Subcutaneous abdominal adipose tissue (tissue), 5 donors: ENCODE measurements around the gene SPX.

Experiments used
- H3K27ac ChIP-seq: one replicate; pipeline ENCODE4 v1.7.0; 2013; ENCODE audit warnings: low read depth, mild to moderate bottlenecking, inconsistent platforms, low read length, moderate library complexity
- H3K27me3 ChIP-seq, 5 donors: one replicate each; pipeline ENCODE4 v1.7.0; 2013; ENCODE audit warnings: low read length in 5 of 5, inconsistent platforms in 1 of 5; ENCODE audit not compliant: control insufficient read depth in 5 of 5, insufficient read depth in 4 of 5
- H3K36me3 ChIP-seq, 5 donors: one replicate each; pipeline ENCODE4 v1.7.0; 2013; ENCODE audit warnings: low read length in 5 of 5; ENCODE audit not compliant: control insufficient read depth in 5 of 5, insufficient read depth in 5 of 5
- H3K4me1 ChIP-seq, 5 donors: one replicate each; pipeline ENCODE4 v1.7.0; 2013; ENCODE audit warnings: low read length in 5 of 5, mild to moderate bottlenecking in 3 of 5, moderate library complexity in 1 of 5; ENCODE audit not compliant: control insufficient read depth in 5 of 5, insufficient read depth in 5 of 5
- H3K4me3 ChIP-seq, 5 donors: one replicate each; pipeline ENCODE4 v1.7.0; 2013; ENCODE audit warnings: low read length in 5 of 5, low read depth in 1 of 5
- H3K9ac ChIP-seq, 5 donors: one replicate each; pipeline ENCODE4 v1.7.0; 2013; ENCODE audit warnings: low read length in 5 of 5, mild to moderate bottlenecking in 4 of 5, moderate library complexity in 3 of 5
- H3K9me3 ChIP-seq, 5 donors: one replicate each; pipeline ENCODE4 v1.7.0; 2013; ENCODE audit warnings: low read length in 5 of 5; ENCODE audit not compliant: control insufficient read depth in 5 of 5
- donor health status: healthy.
- donor health status: healthy.
- donor health status: healthy.
- donor health status: healthy.
- donor health status: healthy.

The SPX gene, protein sequence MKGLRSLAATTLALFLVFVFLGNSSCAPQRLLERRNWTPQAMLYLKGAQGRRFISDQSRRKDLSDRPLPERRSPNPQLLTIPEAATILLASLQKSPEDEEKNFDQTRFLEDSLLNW

GRCh38 chr12:21526053-21526452 lies at the start of gene SPX:
TSS of gene SPX (plus strand) at chr12:21526296. CDS start at chr12:21526473, 177 bp downstream.
- Histone ChIP-seq H3K4me1 (peaks cover 0 to 27% (median 20%) of the 10 kb centered on the region in 5 donors), H3K27ac (peak within 1 kb of the TSS; percentile 45), H3K27me3 (peaks cover 0 to 4% (median 0%) of the 10 kb centered on the region in 5 donors), H3K36me3 (peaks cover 0 to 4% (median 0%) of the 10 kb centered on the region in 5 donors), H3K9me3 (peaks cover 0 to 2% (median 0%) of the 10 kb centered on the region in 5 donors), H3K4me3 (peak within 1 kb of the TSS; percentile 42 to 79 (median 77)), H3K9ac (peak within 1 kb of the TSS in 1 of 5 donors; percentile 21)

DNA sequence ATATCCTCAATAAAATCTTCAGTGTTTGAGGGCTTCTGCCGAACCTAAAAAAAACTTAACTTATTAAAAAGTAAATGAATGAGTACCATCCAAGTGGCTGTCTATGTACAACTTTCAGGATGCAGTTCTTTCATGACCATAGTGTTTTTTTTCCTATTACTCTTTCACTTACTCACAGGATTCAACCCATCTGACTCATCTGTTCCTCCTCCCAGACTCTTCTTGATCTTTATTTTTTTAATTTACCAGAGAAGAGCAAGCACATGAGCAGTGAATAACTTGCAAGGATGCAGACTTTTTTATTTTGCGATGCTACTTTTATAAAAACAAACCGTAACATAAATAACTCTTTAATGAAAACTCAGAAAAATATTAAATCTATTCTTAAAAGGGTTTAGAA lies 49.1 kb upstream of the SPX start:
- no peaks in the 10 kb centered on the region for H3K4me1 ChIP-seq
- H3K9ac ChIP-seq = no peak overlapping the region
- H3K4me3 ChIP-seq = no peak overlapping the region
- no peaks in the 10 kb centered on the region for H3K9me3 ChIP-seq
- no peaks in the 10 kb centered on the region for H3K27me3 ChIP-seq
- H3K36me3 ChIP-seq = peaks cover 54 to 86% (median 72%) of the 10 kb centered on the region in 5 donors
- no peak overlapping the region for H3K27ac ChIP-seq

- no peaks in the 10 kb centered on the region for H3K4me1 ChIP-seq
Measured at GRCh38 chr12:21478756-21479455, 47.2 kb upstream of the SPX start.

GRCh38 chr12:21483531-21483930 lies 42.6 kb upstream of the SPX start:
- H3K9ac ChIP-seq = no peak overlapping the region
- no peak overlapping the region for H3K4me3 ChIP-seq
- peaks cover 47 to 56% (median 50%) of the 10 kb centered on the region in 5 donors for H3K36me3 ChIP-seq
- no peaks in the 10 kb centered on the region for H3K9me3 ChIP-seq
- no peak overlapping the region for H3K27ac ChIP-seq
- no peaks in the 10 kb centered on the region for H3K27me3 ChIP-seq
- no peaks in the 10 kb centered on the region for H3K4me1 ChIP-seq

More at GRCh38 chr12:21478756-21479455, 47.2 kb upstream of the SPX start:
- H3K9ac ChIP-seq = no peak overlapping the region
- H3K36me3 ChIP-seq = peaks cover 55 to 82% (median 75%) of the 10 kb centered on the region in 5 donors
- H3K4me3 ChIP-seq = no peak overlapping the region
- H3K27ac ChIP-seq = no peak overlapping the region
- H3K9me3 ChIP-seq = no peaks in the 10 kb centered on the region
- no peaks in the 10 kb centered on the region for H3K27me3 ChIP-seq

DNA sequence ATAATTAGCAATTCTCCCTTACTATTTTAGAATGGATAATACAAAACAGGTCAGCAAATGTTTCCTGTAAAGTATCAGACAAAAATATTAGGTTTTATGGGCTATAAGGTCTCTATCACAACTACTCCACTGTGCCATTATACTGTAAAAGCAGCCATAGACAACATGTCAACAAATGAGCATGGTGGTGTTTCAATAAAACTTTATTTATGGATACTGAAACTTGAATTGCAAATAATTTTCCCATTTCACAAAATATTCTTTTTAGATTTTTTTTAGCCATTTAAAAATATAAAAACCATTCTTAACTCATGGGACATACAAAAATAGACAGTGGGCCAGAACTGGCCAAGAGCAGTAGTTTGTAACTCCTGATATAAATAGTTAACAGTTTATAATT lies 40.1 kb upstream of the SPX start:
- no peak overlapping the region for H3K27ac ChIP-seq
- H3K4me3 ChIP-seq = no peak overlapping the region
- no peak overlapping the region for H3K9ac ChIP-seq
- no peaks in the 10 kb centered on the region for H3K27me3 ChIP-seq
- H3K36me3 ChIP-seq = peaks cover 41 to 57% (median 46%) of the 10 kb centered on the region in 5 donors
- H3K9me3 ChIP-seq = no peaks in the 10 kb centered on the region
- no peaks in the 10 kb centered on the region for H3K4me1 ChIP-seq

GRCh38 chr12:21499765-21500164 lies 26.3 kb upstream of the SPX start:
- Histone ChIP-seq H3K36me3 (peaks cover 31 to 41% (median 33%) of the 10 kb centered on the region in 5 donors), H3K4me3 (no peak overlapping the region), H3K27ac (no peak overlapping the region), H3K27me3 (no peaks in the 10 kb centered on the region), H3K9me3 (no peaks in the 10 kb centered on the region), H3K4me1 (peaks cover 0 to 39% (median 35%) of the 10 kb centered on the region in 5 donors), H3K9ac (peak overlapping the region in 1 of 5 donors; percentile 77)

DNA sequence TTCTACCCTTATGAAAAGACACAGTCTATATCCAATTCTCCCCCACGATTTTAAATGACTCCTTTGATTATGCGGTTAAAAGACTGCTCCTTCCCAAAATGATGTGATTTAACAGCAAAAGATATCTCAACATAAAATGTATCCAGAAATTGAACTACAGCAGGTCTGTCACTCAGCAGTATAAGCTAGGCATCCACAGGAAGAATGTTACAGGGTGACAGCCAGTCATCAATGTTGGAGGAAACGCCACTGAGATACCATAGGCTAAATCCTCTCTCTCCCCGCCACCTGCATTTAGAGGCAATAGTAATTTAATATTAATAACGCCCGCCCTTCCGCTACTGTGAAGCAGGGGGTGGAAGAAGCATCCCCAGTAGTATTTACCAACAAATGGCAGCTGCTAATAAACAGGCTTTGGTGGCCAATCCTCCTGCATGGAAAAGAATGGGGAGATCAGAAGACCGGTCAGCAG lies 25.3 kb upstream of the SPX start:
- Histone ChIP-seq H3K4me3 (peak overlapping the region; percentile 83 to 98 (median 93)), H3K27ac (peak overlapping the region; percentile 91), H3K4me1 (peaks cover 0 to 47% (median 36%) of the 10 kb centered on the region in 5 donors), H3K27me3 (no peaks in the 10 kb centered on the region), H3K9me3 (no peaks in the 10 kb centered on the region), H3K9ac (peak overlapping the region; percentile 59 to 98 (median 83)), H3K36me3 (peaks cover 24 to 31% (median 26%) of the 10 kb centered on the region in 5 donors)

DNA sequence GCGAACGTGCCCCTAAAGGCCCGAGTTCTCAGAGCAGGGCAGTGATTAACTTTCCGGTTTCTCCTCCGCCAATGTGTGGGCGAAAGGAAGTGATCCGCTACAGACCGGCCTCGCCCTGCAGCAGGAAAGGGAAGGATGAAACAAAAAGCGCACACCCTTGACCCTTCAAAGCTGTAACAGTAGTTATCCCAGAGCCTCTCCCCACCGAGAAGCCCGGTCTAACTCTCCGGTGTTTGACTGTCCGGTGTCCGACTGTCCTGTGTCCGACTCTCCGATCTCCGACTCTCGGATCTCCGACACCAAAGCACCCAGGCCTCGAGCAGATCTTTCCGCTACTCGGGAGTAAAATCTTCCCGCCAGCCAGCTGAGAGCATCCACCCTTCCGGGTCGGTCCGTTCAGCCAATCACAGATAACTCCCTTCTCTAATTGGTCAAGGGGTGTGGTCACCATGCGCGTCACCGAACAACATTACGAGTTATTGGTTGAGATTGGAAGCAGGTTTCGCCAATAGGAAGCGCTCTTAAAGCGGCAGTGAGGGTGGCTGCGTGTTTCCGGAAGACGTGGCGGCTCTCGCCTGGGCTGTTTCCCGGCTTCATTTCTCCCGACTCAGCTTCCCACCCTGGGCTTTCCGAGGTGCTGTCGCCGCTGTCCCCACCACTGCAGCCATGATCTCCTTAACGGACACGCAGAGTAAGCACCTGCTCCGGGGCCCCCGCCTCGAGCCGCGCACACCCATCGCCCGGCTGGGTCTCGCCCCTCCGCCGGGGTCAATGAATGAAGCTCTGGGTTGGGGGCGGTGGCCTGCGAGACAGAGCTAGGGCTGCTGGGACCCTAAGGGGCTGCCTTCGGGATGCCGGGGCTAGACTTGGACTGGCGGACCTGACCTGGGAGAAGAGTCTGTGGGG lies 24.6 kb upstream of the SPX start, which contains the start of the genes GOLT1B and RECQL:
GOLT1B (plus strand) TSS at position 532 of the 906 bp plus-strand sequence; CDS start at position 667, 135 bp downstream.
RECQL (minus strand) TSS at position 378 of the 906 bp plus-strand sequence. CDS start 2,065 bp downstream, outside the sequence.
- Histone ChIP-seq H3K9me3 (no peaks in the 10 kb centered on the region), H3K4me3 (peak within 1 kb of the TSS; percentile 83 to 98 (median 93)), H3K36me3 (peaks cover 17 to 24% (median 19%) of the 10 kb centered on the region in 5 donors), H3K27ac (peak within 1 kb of the TSS; percentile 91), H3K9ac (peak within 1 kb of the TSS; percentile 70 to 98 (median 95)), H3K4me1 (peaks cover 0 to 47% (median 38%) of the 10 kb centered on the region in 5 donors), H3K27me3 (no peaks in the 10 kb centered on the region)

GRCh38 chr12:21502164-21502496 lies 24.0 kb upstream of the SPX start:
- no peaks in the 10 kb centered on the region for H3K27me3 ChIP-seq
- peak overlapping the region; percentile 70 to 98 (median 95) for H3K9ac ChIP-seq
- peaks cover 0 to 47% (median 38%) of the 10 kb centered on the region in 5 donors for H3K4me1 ChIP-seq
- no peaks in the 10 kb centered on the region for H3K9me3 ChIP-seq
- H3K27ac ChIP-seq = peak overlapping the region; percentile 91
- H3K4me3 ChIP-seq = peak overlapping the region; percentile 83 to 98 (median 93)
- peaks cover 13 to 18% (median 13%) of the 10 kb centered on the region in 5 donors for H3K36me3 ChIP-seq
